ENCODE data around the gene FNDC3B. TPM values are rescaled to one million over a fixed set of nuclear protein-coding genes. Genes with fewer than 3 reads are reported as not detected.

FNDC3B gene
- total and polyA plus RNA-seq, 10 donors: 3.1 to 149 (median 103) TPM

GRCh38 chr3:172189987-172190603 lies 150.7 kb downstream of the FNDC3B start:
- WGBS, 5 donors: 85 to 92% (median 89%) methylated on average over 7 of the region's 7 CpGs
- DNase-seq: no peak
- no peaks in the 10 kb centered on the region for H3K36me3 ChIP-seq
- H3K4me1 ChIP-seq: peaks cover 0 to 29% (median 2%) of the 10 kb centered on the region in 6 donors
- H3K27ac ChIP-seq: no peak overlapping the region
- TF ChIP-seq CTCF (IDR thresholded peaks at IDR 0.05 in 8 of 11, conservative IDR thresholded peaks at IDR 0.05 in 3 of 11): no peak
- TF ChIP-seq POLR2A (IDR thresholded peaks at IDR 0.05): no peak
- TF ChIP-seq POLR2AphosphoS5 (IDR thresholded peaks at IDR 0.05): no peak
- no peaks in the 10 kb centered on the region for H3K9me3 ChIP-seq
- no peak overlapping the region for H3K4me3 ChIP-seq
- intact Hi-C loops (cut with DNase I; ENCODE audit: low total_unique reads): no loop called here
- no peaks in the 10 kb centered on the region for H3K27me3 ChIP-seq (replicated peaks in 1 of 7)

- no peaks in the 10 kb centered on the region for H3K36me3 ChIP-seq
- intact Hi-C loops (cut with DNase I; ENCODE audit: low total_unique reads): no loop called here
- H3K9me3 ChIP-seq: no peaks in the 10 kb centered on the region
- no peaks in the 10 kb centered on the region for H3K27me3 ChIP-seq (replicated peaks in 1 of 7)
- H3K4me3 ChIP-seq: no peak overlapping the region
- DNase-seq: no peak
- H3K27ac ChIP-seq: no peak overlapping the region
- TF ChIP-seq CTCF (IDR thresholded peaks at IDR 0.05 in 8 of 11, conservative IDR thresholded peaks at IDR 0.05 in 3 of 11): no peak
- no peak for TF ChIP-seq POLR2AphosphoS5 (IDR thresholded peaks at IDR 0.05)
- TF ChIP-seq POLR2A (IDR thresholded peaks at IDR 0.05): no peak
- peaks cover 0 to 29% (median under 1%) of the 10 kb centered on the region in 6 donors for H3K4me1 ChIP-seq
- WGBS, 5 donors: 87 to 96% (median 90%) methylated on average over 3 of the region's 3 CpGs
Measured at GRCh38 chr3:172190980-172191379, 151.6 kb downstream of the FNDC3B start.

GRCh38 chr3:172191629-172192028 lies 152.3 kb downstream of the FNDC3B start:
- no peaks in the 10 kb centered on the region for H3K27me3 ChIP-seq (replicated peaks in 1 of 7)
- no peak for DNase-seq
- H3K4me1 ChIP-seq: peaks cover 0 to 25% (median 0%) of the 10 kb centered on the region in 6 donors
- WGBS, 5 donors: 90 to 99% (median 95%) methylated on average over 2 to 4 of the region's 4 CpGs
- H3K9me3 ChIP-seq: no peaks in the 10 kb centered on the region
- no peak for TF ChIP-seq POLR2AphosphoS5 (IDR thresholded peaks at IDR 0.05)
- no peak for TF ChIP-seq POLR2A (IDR thresholded peaks at IDR 0.05)
- no peak for TF ChIP-seq CTCF (IDR thresholded peaks at IDR 0.05 in 8 of 11, conservative IDR thresholded peaks at IDR 0.05 in 3 of 11)
- no peak overlapping the region for H3K27ac ChIP-seq
- no peak overlapping the region for H3K4me3 ChIP-seq
- intact Hi-C loops (cut with DNase I; ENCODE audit: low total_unique reads): no loop called here
- H3K36me3 ChIP-seq: no peaks in the 10 kb centered on the region

GRCh38 chr3:172192830-172193415 lies 153.5 kb downstream of the FNDC3B start:
- no peak for DNase-seq
- no peaks in the 10 kb centered on the region for H3K36me3 ChIP-seq
- 54 to 87% (median 63%) methylated on average over 3 of the region's 3 CpGs for WGBS, 5 donors
- H3K27me3 ChIP-seq (replicated peaks in 1 of 7): no peaks in the 10 kb centered on the region
- no peaks in the 10 kb centered on the region for H3K9me3 ChIP-seq
- TF ChIP-seq POLR2AphosphoS5 (IDR thresholded peaks at IDR 0.05) (no peak), CTCF (IDR thresholded peaks at IDR 0.05 in 8 of 11, conservative IDR thresholded peaks at IDR 0.05 in 3 of 11) (no peak), POLR2A (IDR thresholded peaks at IDR 0.05) (no peak)
- H3K27ac ChIP-seq: no peak overlapping the region
- H3K4me3 ChIP-seq: no peak overlapping the region
- H3K4me1 ChIP-seq: peaks cover 0 to 25% (median 0%) of the 10 kb centered on the region in 6 donors
- intact Hi-C loops (cut with DNase I; ENCODE audit: low total_unique reads): no loop called here
